Activated naive CD4-positive, alpha-beta T cell treated with anti-CD3 and anti-CD28 coated beads, Interleukin-2, amount 50 U/mL, for 24 hours (primary cell): ENCODE results near the gene YBX1.

Source experiments
- H3K27ac Mint-ChIP-seq: one replicate; pipeline ENCODE4 v1.8.0; 2021; ENCODE audit warnings: mild to moderate bottlenecking, mixed read lengths
- H3K27me3 Mint-ChIP-seq: one replicate; pipeline ENCODE4 v1.8.0; 2021; ENCODE audit warnings: mixed read lengths
- H3K36me3 Mint-ChIP-seq: one replicate; pipeline ENCODE4 v1.8.0; 2021; ENCODE audit warnings: mixed read lengths
- H3K4me1 Mint-ChIP-seq: one replicate; pipeline ENCODE4 v1.8.0; 2021; ENCODE audit warnings: mixed read lengths
- H3K4me3 Mint-ChIP-seq: one replicate; pipeline ENCODE4 v1.8.0; 2021; ENCODE audit warnings: mild to moderate bottlenecking, mixed read lengths
- H3K9me3 Mint-ChIP-seq: one replicate; pipeline ENCODE4 v1.8.0; 2021; ENCODE audit warnings: mixed read lengths

YBX1 gene

GRCh38 chr1:42736571-42737200, 54.5 kb downstream of the YBX1 start:
- Mint-ChIP-seq H3K27me3 (no peaks in the 10 kb centered on the region), H3K4me1 (peaks cover 9% of the 10 kb centered on the region), H3K27ac (no peak overlapping the region), H3K36me3 (no peaks in the 10 kb centered on the region), H3K9me3 (no peaks in the 10 kb centered on the region), H3K4me3 (no peak overlapping the region)

- Mint-ChIP-seq H3K36me3 (no peaks in the 10 kb centered on the region), H3K4me3 (no peak overlapping the region), H3K27me3 (no peaks in the 10 kb centered on the region), H3K4me1 (peaks cover 9% of the 10 kb centered on the region), H3K9me3 (no peaks in the 10 kb centered on the region), H3K27ac (no peak overlapping the region)
Measured at GRCh38 chr1:42737257-42737656, 55.0 kb downstream of the YBX1 start.

- Mint-ChIP-seq H3K36me3 (no peaks in the 10 kb centered on the region), H3K4me3 (no peak overlapping the region), H3K9me3 (no peaks in the 10 kb centered on the region), H3K4me1 (peaks cover 9% of the 10 kb centered on the region), H3K27me3 (no peaks in the 10 kb centered on the region), H3K27ac (no peak overlapping the region)
Measured at GRCh38 chr1:42737986-42738677, 55.9 kb downstream of the YBX1 start.

- H3K4me3 Mint-ChIP-seq = no peak overlapping the region
- no peaks in the 10 kb centered on the region for H3K9me3 Mint-ChIP-seq
- peaks cover 9% of the 10 kb centered on the region for H3K4me1 Mint-ChIP-seq
- no peak overlapping the region for H3K27ac Mint-ChIP-seq
- H3K36me3 Mint-ChIP-seq = no peaks in the 10 kb centered on the region
- H3K27me3 Mint-ChIP-seq = no peaks in the 10 kb centered on the region
Measured at GRCh38 chr1:42738678-42739226, 56.5 kb downstream of the YBX1 start.

GRCh38 chr1:42739753-42740700, 57.8 kb downstream of the YBX1 start, which contains the start of gene CLDN19:
CLDN19 (minus strand) TSS chr1:42740236; CDS start chr1:42740063, 173 bp downstream.
- H3K27ac Mint-ChIP-seq = no peak within 1 kb of the TSS
- no peaks in the 10 kb centered on the region for H3K9me3 Mint-ChIP-seq
- no peaks in the 10 kb centered on the region for H3K27me3 Mint-ChIP-seq
- H3K4me1 Mint-ChIP-seq = peaks cover 9% of the 10 kb centered on the region
- H3K36me3 Mint-ChIP-seq = no peaks in the 10 kb centered on the region
- H3K4me3 Mint-ChIP-seq = no peak within 1 kb of the TSS

GRCh38 chr1:42740851-42741580, 58.8 kb downstream of the YBX1 start:
- Mint-ChIP-seq H3K27me3 (no peaks in the 10 kb centered on the region), H3K4me1 (peaks cover 9% of the 10 kb centered on the region), H3K27ac (no peak overlapping the region), H3K9me3 (no peaks in the 10 kb centered on the region), H3K36me3 (no peaks in the 10 kb centered on the region), H3K4me3 (no peak overlapping the region)

- H3K27me3 Mint-ChIP-seq = no peaks in the 10 kb centered on the region
- no peaks in the 10 kb centered on the region for H3K36me3 Mint-ChIP-seq
- no peak overlapping the region for H3K27ac Mint-ChIP-seq
- H3K4me3 Mint-ChIP-seq = no peak overlapping the region
- H3K4me1 Mint-ChIP-seq = peaks cover 8% of the 10 kb centered on the region
- no peaks in the 10 kb centered on the region for H3K9me3 Mint-ChIP-seq
Measured at GRCh38 chr1:42741706-42742105, 59.5 kb downstream of the YBX1 start.

GRCh38 chr1:42742141-42742540, 59.9 kb downstream of the YBX1 start:
- Mint-ChIP-seq H3K9me3 (no peaks in the 10 kb centered on the region), H3K4me1 (peaks cover 3% of the 10 kb centered on the region), H3K27ac (no peak overlapping the region), H3K4me3 (no peak overlapping the region), H3K27me3 (no peaks in the 10 kb centered on the region), H3K36me3 (no peaks in the 10 kb centered on the region)

- Mint-ChIP-seq H3K9me3 (no peaks in the 10 kb centered on the region), H3K4me3 (no peak overlapping the region), H3K27ac (no peak overlapping the region), H3K4me1 (no peaks in the 10 kb centered on the region), H3K36me3 (no peaks in the 10 kb centered on the region), H3K27me3 (no peaks in the 10 kb centered on the region)
Measured at GRCh38 chr1:42742617-42743316, 60.5 kb downstream of the YBX1 start.

- Mint-ChIP-seq H3K27ac (no peak overlapping the region), H3K4me3 (no peak overlapping the region), H3K4me1 (no peaks in the 10 kb centered on the region), H3K27me3 (no peaks in the 10 kb centered on the region), H3K9me3 (no peaks in the 10 kb centered on the region), H3K36me3 (no peaks in the 10 kb centered on the region)
Measured at GRCh38 chr1:42743317-42744147, 61.3 kb downstream of the YBX1 start.

GRCh38 chr1:42744148-42744413, 61.9 kb downstream of the YBX1 start:
- Mint-ChIP-seq H3K9me3 (no peaks in the 10 kb centered on the region), H3K27ac (no peak overlapping the region), H3K36me3 (peaks cover 2% of the 10 kb centered on the region), H3K27me3 (no peaks in the 10 kb centered on the region), H3K4me1 (no peaks in the 10 kb centered on the region), H3K4me3 (no peak overlapping the region)

- Mint-ChIP-seq H3K4me3 (no peak overlapping the region), H3K4me1 (no peaks in the 10 kb centered on the region), H3K27ac (no peak overlapping the region), H3K9me3 (no peaks in the 10 kb centered on the region), H3K27me3 (no peaks in the 10 kb centered on the region), H3K36me3 (peaks cover 7% of the 10 kb centered on the region)
Measured at GRCh38 chr1:42745851-42746250, 63.6 kb downstream of the YBX1 start.

- no peaks in the 10 kb centered on the region for H3K9me3 Mint-ChIP-seq
- no peaks in the 10 kb centered on the region for H3K4me1 Mint-ChIP-seq
- no peak overlapping the region for H3K27ac Mint-ChIP-seq
- peaks cover 9% of the 10 kb centered on the region for H3K36me3 Mint-ChIP-seq
- H3K27me3 Mint-ChIP-seq = no peaks in the 10 kb centered on the region
- no peak overlapping the region for H3K4me3 Mint-ChIP-seq
Measured at GRCh38 chr1:42746436-42747105, 64.4 kb downstream of the YBX1 start.

GRCh38 chr1:42747125-42747524, 64.9 kb downstream of the YBX1 start:
- Mint-ChIP-seq H3K4me3 (no peak overlapping the region), H3K4me1 (no peaks in the 10 kb centered on the region), H3K9me3 (no peaks in the 10 kb centered on the region), H3K27me3 (no peaks in the 10 kb centered on the region), H3K27ac (no peak overlapping the region), H3K36me3 (peaks cover 14% of the 10 kb centered on the region)
